Omental fat pad (tissue), 4 donors: Measurements from ENCODE around the gene ABR. TPM values are rescaled to one million over a fixed set of nuclear protein-coding genes. Genes with fewer than 3 reads are reported as not detected.
A peak's percentile ranks its signal among the peaks of the same experiment; 100 is the strongest.

ENCODE experiments used
- ATAC-seq: fragments of 150-250 bp; one replicate; pipeline ENCODE4 v1.9.1; 2016; ENCODE audit warnings: mild to moderate bottlenecking, moderate library complexity; ENCODE audit not compliant: low FRiP score
- DNase-seq: peaks from one replicate; pipeline ENCODE4 v3.0.0-alpha.2; 2019; ENCODE audit warnings: low spot score
- CTCF ChIP-seq, 3 donors: fragments of 450-650 bp; IDR thresholded peaks; one replicate each; pipeline ENCODE4 v1.5.1; 2016 to 2017; ENCODE audit warnings: antibody characterized with exemption in 3 of 3, mild to moderate bottlenecking in 3 of 3, moderate library complexity in 2 of 3
- total RNA-seq, 4 donors: library from RNA; depleted of rRNA; stranded (reverse); fragments of >200 nt; gene quantifications; one replicate each; pipeline ENCODE4 v1.1.0, GENCODE V29; 2016

ABR gene
- total RNA-seq, 4 donors from 2014 or later = 51.1 to 92.1 (median 75.8) TPM

GRCh38 chr17:1087381-1088241, 92.2 kb downstream of the ABR start:
- no peak for DNase-seq
- TF ChIP-seq CTCF (IDR thresholded peaks at IDR 0.05) = no peak
- peak; percentile 21 for ATAC-seq

GRCh38 chr17:1083451-1084187, 96.2 kb downstream of the ABR start:
- no peak for TF ChIP-seq CTCF (IDR thresholded peaks at IDR 0.05)
- ATAC-seq (no peak), DNase-seq (no peak)

GRCh38 chr17:1082579-1082978, 97.2 kb downstream of the ABR start:
- DNase-seq (no peak), ATAC-seq (no peak)
- no peak for TF ChIP-seq CTCF (IDR thresholded peaks at IDR 0.05)

- no peak for TF ChIP-seq CTCF (IDR thresholded peaks at IDR 0.05)
- DNase-seq (no peak), ATAC-seq (no peak)
Measured at GRCh38 chr17:1078831-1079561, 100.8 kb downstream of the ABR start.

GRCh38 chr17:1077986-1078711, 101.6 kb downstream of the ABR start:
- no peak for ATAC-seq
- TF ChIP-seq CTCF (IDR thresholded peaks at IDR 0.05) = no peak
- no peak for DNase-seq

GRCh38 chr17:1077581-1077985, 102.2 kb downstream of the ABR start:
- no peak for DNase-seq
- ATAC-seq = no peak
- TF ChIP-seq CTCF (IDR thresholded peaks at IDR 0.05) = no peak
